Measurements from ENCODE around the gene MEX3D. TPM values are rescaled to one million over a fixed set of nuclear protein-coding genes. Genes with fewer than 3 reads are reported as not detected.

The MEX3D gene
- total and polyA plus RNA-seq, 4 donors: 0.92 to 9.1 (median 5.2) TPM

DNA sequence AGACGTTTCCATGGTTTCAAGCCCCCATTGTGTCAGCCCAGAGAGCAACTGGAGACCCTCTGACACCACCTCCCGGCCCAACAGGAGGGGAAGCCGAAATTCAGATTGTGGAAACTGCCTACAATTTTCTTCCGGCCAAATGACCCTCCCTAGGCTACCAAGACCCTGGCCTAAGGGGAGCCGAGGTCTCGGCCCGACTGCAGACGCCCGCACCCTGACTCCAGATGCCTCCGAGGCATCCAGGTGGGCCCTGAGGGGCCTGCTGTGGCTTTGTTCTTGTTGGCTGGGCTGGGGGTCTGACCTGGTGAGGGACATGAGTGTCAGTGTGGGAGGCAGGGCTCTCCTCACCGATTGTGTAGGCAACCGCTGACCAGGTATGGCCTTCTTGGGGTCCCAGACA is 9.6 kb downstream of the MEX3D start (continued):
- TF ChIP-seq, protein P1, sequence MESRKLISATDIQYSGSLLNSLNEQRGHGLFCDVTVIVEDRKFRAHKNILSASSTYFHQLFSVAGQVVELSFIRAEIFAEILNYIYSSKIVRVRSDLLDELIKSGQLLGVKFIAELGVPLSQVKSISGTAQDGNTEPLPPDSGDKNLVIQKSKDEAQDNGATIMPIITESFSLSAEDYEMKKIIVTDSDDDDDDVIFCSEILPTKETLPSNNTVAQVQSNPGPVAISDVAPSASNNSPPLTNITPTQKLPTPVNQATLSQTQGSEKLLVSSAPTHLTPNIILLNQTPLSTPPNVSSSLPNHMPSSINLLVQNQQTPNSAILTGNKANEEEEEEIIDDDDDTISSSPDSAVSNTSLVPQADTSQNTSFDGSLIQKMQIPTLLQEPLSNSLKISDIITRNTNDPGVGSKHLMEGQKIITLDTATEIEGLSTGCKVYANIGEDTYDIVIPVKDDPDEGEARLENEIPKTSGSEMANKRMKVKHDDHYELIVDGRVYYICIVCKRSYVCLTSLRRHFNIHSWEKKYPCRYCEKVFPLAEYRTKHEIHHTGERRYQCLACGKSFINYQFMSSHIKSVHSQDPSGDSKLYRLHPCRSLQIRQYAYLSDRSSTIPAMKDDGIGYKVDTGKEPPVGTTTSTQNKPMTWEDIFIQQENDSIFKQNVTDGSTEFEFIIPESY (IDR thresholded peaks at IDR 0.05): no peak
- no peak for TF ChIP-seq CTCF (IDR thresholded peaks at IDR 0.05; ENCODE audit: low read depth, low read length, missing input control)

DNA sequence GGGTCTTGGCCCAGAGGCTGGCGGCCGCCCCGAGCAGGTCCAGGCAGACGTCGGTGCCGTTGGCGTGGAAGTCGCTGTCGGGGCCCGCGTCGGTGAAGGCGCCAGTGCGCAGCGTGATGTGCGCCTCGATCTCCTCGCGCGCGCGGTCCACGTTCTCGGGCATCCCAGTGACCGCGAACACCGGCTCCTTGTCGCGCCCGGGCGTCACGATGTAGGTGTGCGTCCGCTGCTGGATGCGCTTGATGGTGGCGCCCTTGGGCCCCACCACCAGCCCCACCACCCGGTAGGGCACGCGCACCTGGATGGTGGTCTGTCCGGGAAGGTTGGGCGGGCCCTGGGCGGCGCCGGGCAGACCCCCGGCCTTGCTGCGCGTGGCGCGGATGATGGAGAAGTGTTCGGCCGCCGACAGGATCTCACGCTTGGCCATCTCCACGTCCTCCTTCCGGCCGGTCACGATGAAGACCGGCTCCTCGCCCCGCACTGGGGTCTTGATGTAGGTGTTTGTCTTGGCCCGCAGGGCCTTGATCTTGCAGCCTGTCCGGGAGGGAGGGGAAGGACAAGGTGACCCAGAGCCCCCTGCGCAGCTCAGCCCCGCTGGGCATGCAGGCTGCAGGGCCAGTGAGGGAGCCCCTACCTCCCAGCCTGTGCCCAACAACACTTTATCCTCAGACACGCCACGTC is 11.6 kb downstream of the MEX3D start:
- TF ChIP-seq CTCF (IDR thresholded peaks at IDR 0.05; ENCODE audit: low read depth, low read length, missing input control) (no peak), TAF1 (conservative IDR thresholded peaks at IDR 0.05) (no peak), RAD21 (IDR thresholded peaks at IDR 0.05) (no peak), FOXA1 (IDR thresholded peaks at IDR 0.05) (no peak), HNF4A (conservative IDR thresholded peaks at IDR 0.05) (no peak), HNF4G (IDR thresholded peaks at IDR 0.05) (no peak), EGR1 (IDR thresholded peaks at IDR 0.05; ENCODE audit: low read depth in 2 of 2) (no peak), MAX (IDR thresholded peaks at IDR 0.05) (no peak), GABPA (IDR thresholded peaks at IDR 0.05 in 1 of 2, conservative IDR thresholded peaks at IDR 0.05 in 1 of 2) (no peak), NR2F2 (IDR thresholded peaks at IDR 0.05) (no peak), YY1 (IDR thresholded peaks at IDR 0.05) (no peak), SP1 (IDR thresholded peaks at IDR 0.05) (no peak), JUND (IDR thresholded peaks at IDR 0.05) (no peak), RXRA (IDR thresholded peaks at IDR 0.05) (no peak), FOXA2 (IDR thresholded peaks at IDR 0.05) (no peak), ATF3 (IDR thresholded peaks at IDR 0.05) (no peak)
- TF ChIP-seq, protein P1 (IDR thresholded peaks at IDR 0.05): no peak
- TF ChIP-seq, protein P2, sequence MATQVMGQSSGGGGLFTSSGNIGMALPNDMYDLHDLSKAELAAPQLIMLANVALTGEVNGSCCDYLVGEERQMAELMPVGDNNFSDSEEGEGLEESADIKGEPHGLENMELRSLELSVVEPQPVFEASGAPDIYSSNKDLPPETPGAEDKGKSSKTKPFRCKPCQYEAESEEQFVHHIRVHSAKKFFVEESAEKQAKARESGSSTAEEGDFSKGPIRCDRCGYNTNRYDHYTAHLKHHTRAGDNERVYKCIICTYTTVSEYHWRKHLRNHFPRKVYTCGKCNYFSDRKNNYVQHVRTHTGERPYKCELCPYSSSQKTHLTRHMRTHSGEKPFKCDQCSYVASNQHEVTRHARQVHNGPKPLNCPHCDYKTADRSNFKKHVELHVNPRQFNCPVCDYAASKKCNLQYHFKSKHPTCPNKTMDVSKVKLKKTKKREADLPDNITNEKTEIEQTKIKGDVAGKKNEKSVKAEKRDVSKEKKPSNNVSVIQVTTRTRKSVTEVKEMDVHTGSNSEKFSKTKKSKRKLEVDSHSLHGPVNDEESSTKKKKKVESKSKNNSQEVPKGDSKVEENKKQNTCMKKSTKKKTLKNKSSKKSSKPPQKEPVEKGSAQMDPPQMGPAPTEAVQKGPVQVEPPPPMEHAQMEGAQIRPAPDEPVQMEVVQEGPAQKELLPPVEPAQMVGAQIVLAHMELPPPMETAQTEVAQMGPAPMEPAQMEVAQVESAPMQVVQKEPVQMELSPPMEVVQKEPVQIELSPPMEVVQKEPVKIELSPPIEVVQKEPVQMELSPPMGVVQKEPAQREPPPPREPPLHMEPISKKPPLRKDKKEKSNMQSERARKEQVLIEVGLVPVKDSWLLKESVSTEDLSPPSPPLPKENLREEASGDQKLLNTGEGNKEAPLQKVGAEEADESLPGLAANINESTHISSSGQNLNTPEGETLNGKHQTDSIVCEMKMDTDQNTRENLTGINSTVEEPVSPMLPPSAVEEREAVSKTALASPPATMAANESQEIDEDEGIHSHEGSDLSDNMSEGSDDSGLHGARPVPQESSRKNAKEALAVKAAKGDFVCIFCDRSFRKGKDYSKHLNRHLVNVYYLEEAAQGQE (IDR thresholded peaks at IDR 0.05): no peak
- 97% methylated on average over 66 of the region's 66 CpGs for WGBS
- H3K4me1 ChIP-seq (ENCODE audit: control insufficient read depth in 4 of 4, insufficient read depth in 4 of 4, low read length in 3 of 4): no peaks in the 10 kb centered on the region
- no peak overlapping the region for H3K27ac ChIP-seq (ENCODE audit: low read depth in 1 of 2, low read length in 2 of 2)
- no peak overlapping the region for H3K4me3 ChIP-seq (ENCODE audit: low read depth in 1 of 3, low read length in 3 of 3)
- no peak overlapping the region for H3K9ac ChIP-seq (ENCODE audit: low read depth in 1 of 2, low read length in 2 of 2)
- H3K9me3 ChIP-seq (ENCODE audit: control insufficient read depth in 4 of 4, low read length in 3 of 4): no peaks in the 10 kb centered on the region
- DNase-seq (ENCODE audit: low spot score): no peak
- peaks cover 0 to 3% (median 0%) of the 10 kb centered on the region in 4 donors for H3K36me3 ChIP-seq (ENCODE audit: control insufficient read depth in 4 of 4, insufficient read depth in 3 of 4, low read depth in 1 of 4, low read length in 3 of 4)
- no peaks in the 10 kb centered on the region for H3K27me3 ChIP-seq (ENCODE audit: control insufficient read depth in 4 of 4, insufficient read depth in 4 of 4, low read length in 3 of 4)
